Measurements from ENCODE around the gene NRXN3. TPM values are rescaled to one million over a fixed set of nuclear protein-coding genes. Genes with fewer than 3 reads are reported as not detected.

Gene NRXN3
- total and polyA plus RNA-seq, 2 of the 4 experiments (the other 2 are of a cell fraction): 4.8 to 25.1 TPM

- no peak overlapping the region for H3K27ac ChIP-seq (ENCODE audit: insufficient read depth, low read length)
- H3K27me3 ChIP-seq (ENCODE audit: control insufficient read depth, insufficient read depth, low read length): peaks cover 10% of the 10 kb centered on the region
- no peak overlapping the region for H4K5ac ChIP-seq (ENCODE audit: low read depth, low read length)
- POLR2A ChIA-PET (ENCODE audit: unreplicated experiment): no interaction called here
- ATAC-seq (ENCODE audit: low read depth): no peak
- H4K91ac ChIP-seq (ENCODE audit: insufficient read depth, low read depth, low read length): no peak overlapping the region
- dilution Hi-C loops (cut with HindIII; ENCODE audit: low sequenced_read_pairs, unreplicated experiment) (no loop called here), intact Hi-C loops (cut with micrococcal nuclease) (no loop called here), in situ Hi-C loops (cut with MboI; ENCODE audit: low sequenced_read_pairs) (no loop called here)
- H2AK5ac ChIP-seq (ENCODE audit: low read depth, low read length): no peak overlapping the region
- H2AFZ ChIP-seq (replicated peaks; ENCODE audit: low read length, poor library complexity): no peak overlapping the region
- WGBS, 2 experiments (ENCODE audit: extremely low coverage in 2 of 2, insufficient read length in 1 of 2): no CpG with 5 or more reads among the region's 1 CpG
- no peak overlapping the region for H2AK9ac ChIP-seq (replicated peaks; ENCODE audit: low read depth, low read length, poor library complexity)
- H4K20me1 ChIP-seq (ENCODE audit: insufficient read depth, low read length): no peaks in the 10 kb centered on the region
- H3K9me1 ChIP-seq (ENCODE audit: insufficient read depth, low read length): no peaks in the 10 kb centered on the region
- H2BK15ac ChIP-seq (ENCODE audit: low read depth, low read length): no peak overlapping the region
- H2BK5ac ChIP-seq (ENCODE audit: low read depth, low read length, poor library complexity, severe bottlenecking): no peak overlapping the region
- H3K9ac ChIP-seq (ENCODE audit: low read depth, low read length): no peak overlapping the region
- H3K56ac ChIP-seq (ENCODE audit: extremely low read depth, insufficient read depth, low read length): no peak overlapping the region
- H3K4me2 ChIP-seq (ENCODE audit: low read depth, low read length): no peak overlapping the region
- no peak for DNase-seq
- H3K9me3 ChIP-seq (ENCODE audit: control insufficient read depth, insufficient read depth, low read length): no peaks in the 10 kb centered on the region
- no peak overlapping the region for H3K14ac ChIP-seq (replicated peaks; ENCODE audit: low read depth, low read length)
- CTCF ChIA-PET: no interaction called here
- H3K23ac ChIP-seq (ENCODE audit: low read depth, low read length): no peak overlapping the region
- no peaks in the 10 kb centered on the region for H3K36me3 ChIP-seq (ENCODE audit: control insufficient read depth, insufficient read depth, low read length)
- H3K18ac ChIP-seq (ENCODE audit: low read depth, low read length): no peak overlapping the region
- no peaks in the 10 kb centered on the region for H3K79me1 ChIP-seq (ENCODE audit: low read depth in 1 of 2, low read length in 2 of 2)
- no peak for TF ChIP-seq MAFK (IDR thresholded peaks at IDR 0.05; ENCODE audit: low read depth, low read length)
- no peak for TF ChIP-seq CHD1 (IDR thresholded peaks at IDR 0.05; ENCODE audit: low read depth, low read length)
- TF ChIP-seq CTCF (conservative IDR thresholded peaks at IDR 0.05; ENCODE audit: low read depth, low read length): no peak
- no peak for TF ChIP-seq RCOR1 (IDR thresholded peaks at IDR 0.05; ENCODE audit: insufficient replicate concordance, low read length)
- TF ChIP-seq USF2 (IDR thresholded peaks at IDR 0.05; ENCODE audit: low read depth, low read length): no peak
- TF ChIP-seq SMC3 (IDR thresholded peaks at IDR 0.05; ENCODE audit: low read depth, low read length): no peak
- TF ChIP-seq RAD21 (IDR thresholded peaks at IDR 0.05; ENCODE audit: low read length): no peak
- no peak for TF ChIP-seq CEBPB (IDR thresholded peaks at IDR 0.05; ENCODE audit: low read depth, low read length)
- TF ChIP-seq FOS (IDR thresholded peaks at IDR 0.05; ENCODE audit: low read depth, low read length): no peak
- TF ChIP-seq POLR2A (IDR thresholded peaks at IDR 0.05; ENCODE audit: low read depth, low read length): no peak
- no peak for TF ChIP-seq NFE2L2 (IDR thresholded peaks at IDR 0.05; ENCODE audit: low read depth, low read length)
- no peak for TF ChIP-seq BHLHE40 (IDR thresholded peaks at IDR 0.05; ENCODE audit: low read depth, low read length)
- no peak for TF ChIP-seq MXI1 (IDR thresholded peaks at IDR 0.05; ENCODE audit: borderline replicate concordance, low read depth, low read length)
- no peak for TF ChIP-seq RFX5 (IDR thresholded peaks at IDR 0.05; ENCODE audit: low read depth, low read length)
- no peak for TF ChIP-seq ELK1 (IDR thresholded peaks at IDR 0.05; ENCODE audit: borderline replicate concordance, low read depth, low read length)
- TF ChIP-seq MAZ (IDR thresholded peaks at IDR 0.05; ENCODE audit: borderline replicate concordance, low read depth, low read length): no peak
- BruUV-seq (replicated peaks): no TSS peak
- H2BK20ac ChIP-seq (ENCODE audit: low read depth, low read length): no peak overlapping the region
- H3K4me1 ChIP-seq (ENCODE audit: control insufficient read depth, insufficient read depth, low read length): no peaks in the 10 kb centered on the region
- no peak overlapping the region for H4K8ac ChIP-seq (ENCODE audit: low read depth in 2 of 2, low read length in 2 of 2)
- no peak overlapping the region for H3K4me3 ChIP-seq (ENCODE audit: insufficient read depth, low read depth, low read length)
- H2BK120ac ChIP-seq (ENCODE audit: low read depth, low read length): no peak overlapping the region
- no peak overlapping the region for H3K4ac ChIP-seq (ENCODE audit: low read depth, low read length)
Measured at GRCh38 chr14:78946949-78947348, 776.8 kb downstream of the NRXN3 start.

All from IMR-90 (cell line).